Right renal cortex interstitium (tissue), 3 donors: Measurements from ENCODE around the gene NPIPB9. TPM values are rescaled to one million over a fixed set of nuclear protein-coding genes. Genes with fewer than 3 reads are reported as not detected.
"Not testable (repeated sequence)": the region's sequence is repeated elsewhere in the genome, so short reads cannot be mapped to it uniquely, and the experiment has no call there.

ENCODE experiments used
- DNase-seq, 3 donors: peaks; one replicate each; pipeline ENCODE4 v3.0.0-alpha.2; 2013; ENCODE audit warnings: low read depth in 3 of 3, low spot score in 2 of 3
- polyA plus RNA-seq, 3 donors: library from polyadenylated mRNA; unstranded; fragments of 120-200 nt; gene quantifications; one replicate each; pipeline ENCODE4 v1.2.1, GENCODE V29; 2013; ENCODE audit not compliant: insufficient read length in 3 of 3

The NPIPB9 gene
- 1 to 10 TPM; 1.1 to 1.8 (median 1.7) TPM for polyA plus RNA-seq

- DNase-seq = not testable (repeated sequence)
These were observed at the start of gene NPIPB9 for GRCh38 chr16:28751487-28751886. Gene NPIPB9, plus strand, starts transcription at chr16:28751787.

GRCh38 chr16:28704246-28704645 lies 47.3 kb upstream of the NPIPB9 start:
- not testable (repeated sequence) for DNase-seq

GRCh38 chr16:28711220-28712083 lies 40.1 kb upstream of the NPIPB9 start, which contains the start of gene EIF3C:
Gene EIF3C, plus strand, starts transcription at chr16:28711464. Its CDS starts 223 bp downstream, at chr16:28711687.
- not testable (repeated sequence) for DNase-seq

- DNase-seq = not testable (repeated sequence)
These were observed 28.5 kb upstream of the NPIPB9 start for GRCh38 chr16:28722852-28723650.

- not testable (repeated sequence) for DNase-seq
These were observed 20.3 kb upstream of the NPIPB9 start for GRCh38 chr16:28731253-28731652.

GRCh38 chr16:28732455-28733124 lies 19.0 kb upstream of the NPIPB9 start:
- DNase-seq = not testable (repeated sequence)

GRCh38 chr16:28739787-28740186 lies 11.8 kb upstream of the NPIPB9 start:
- not testable (repeated sequence) for DNase-seq

GRCh38 chr16:28740631-28741030 lies 11.0 kb upstream of the NPIPB9 start:
- DNase-seq = not testable (repeated sequence)

- DNase-seq = not testable (repeated sequence)
These were observed 10.3 kb upstream of the NPIPB9 start for GRCh38 chr16:28741295-28741694.

- not testable (repeated sequence) for DNase-seq
These were observed 4.8 kb upstream of the NPIPB9 start for GRCh38 chr16:28746618-28747350.

GRCh38 chr16:28749997-28750465 lies 1.6 kb upstream of the NPIPB9 start:
- DNase-seq = not testable (repeated sequence)

- not testable (repeated sequence) for DNase-seq
These were observed 1.0 kb upstream of the NPIPB9 start for GRCh38 chr16:28750469-28751067.

- not testable (repeated sequence) for DNase-seq
These were observed 30.1 kb downstream of the NPIPB9 start for GRCh38 chr16:28781697-28782096.

GRCh38 chr16:28782357-28782756 lies 30.8 kb downstream of the NPIPB9 start:
- DNase-seq = not testable (repeated sequence)

- DNase-seq = peak; percentile 29 to 68 (median 48)
These were observed 50.8 kb downstream of the NPIPB9 start for GRCh38 chr16:28802235-28803019.

- not testable (repeated sequence) for DNase-seq
These were observed 56.0 kb downstream of the NPIPB9 start for GRCh38 chr16:28807445-28808120.

- DNase-seq = no peak
These were observed 68.4 kb downstream of the NPIPB9 start for GRCh38 chr16:28820016-28820415.

- DNase-seq = not testable (repeated sequence)
These were observed 69.0 kb downstream of the NPIPB9 start for GRCh38 chr16:28820546-28820945.
